Measurements from ENCODE around the gene CHST7.

- TF ChIP-seq CTCF (IDR thresholded peaks at IDR 0.05) (no peak), POLR2AphosphoS5 (IDR thresholded peaks at IDR 0.05) (no peak), POLR2A (IDR thresholded peaks at IDR 0.05) (no peak), EP300 (IDR thresholded peaks at IDR 0.05; ENCODE audit: low read depth) (no peak)
Measured at GRCh38 chrX:46620505-46620904, 46.9 kb downstream of the CHST7 start.
